Esophagus mucosa (tissue), 1 donor: ENCODE data around the gene SPACA9. TPM values are rescaled to one million over a fixed set of nuclear protein-coding genes. Genes with fewer than 3 reads are reported as not detected.

Experiments used
- ATAC-seq: fragments of 200-7000 bp; cut with Tn5 transposase; one replicate; pipeline ENCODE4 v1.9.1; 2020
- total RNA-seq: library from RNA; stranded (reverse); gene quantifications from one replicate; pipeline ENCODE4 v1.2.4, GENCODE V29; 2023
- donor health status: DM: yes; HTN: yes; CAD: no.

The SPACA9 gene
- total RNA-seq, result 11.2 TPM

- peak; percentile 68 for ATAC-seq
These were observed at the start of gene SPACA9 for GRCh38 chr9:132878695-132879456. Gene SPACA9, plus strand, starts transcription at chr9:132878898. Its CDS starts 5,050 bp downstream, at chr9:132883948.

- ATAC-seq, result no peak
These were observed 46.4 kb upstream of the SPACA9 start for GRCh38 chr9:132832171-132832881.

- no peak for ATAC-seq
These were observed 45.1 kb upstream of the SPACA9 start for GRCh38 chr9:132833550-132834121.

- no peak for ATAC-seq
These were observed 44.4 kb upstream of the SPACA9 start for GRCh38 chr9:132834343-132834742.

GRCh38 chr9:132837501-132838286 is 41.0 kb upstream of the SPACA9 start:
- no peak for ATAC-seq

GRCh38 chr9:132838291-132838690 is 40.4 kb upstream of the SPACA9 start:
- ATAC-seq, result no peak

GRCh38 chr9:132840980-132841379 is 37.7 kb upstream of the SPACA9 start:
- no peak for ATAC-seq

GRCh38 chr9:132842124-132843044 is 36.3 kb upstream of the SPACA9 start:
- no peak for ATAC-seq

- ATAC-seq, result peak; percentile 21
These were observed 32.4 kb upstream of the SPACA9 start for GRCh38 chr9:132846109-132846917.

GRCh38 chr9:132846918-132847515 is 31.7 kb upstream of the SPACA9 start:
- ATAC-seq, result no peak

- peak; percentile 71 for ATAC-seq
These were observed 29.5 kb upstream of the SPACA9 start for GRCh38 chr9:132849185-132849706.

GRCh38 chr9:132853482-132853881 is 25.2 kb upstream of the SPACA9 start:
- ATAC-seq, result no peak

- ATAC-seq, result peak; percentile 24
These were observed 23.9 kb upstream of the SPACA9 start for GRCh38 chr9:132854832-132855231.

GRCh38 chr9:132855904-132856303 is 22.8 kb upstream of the SPACA9 start:
- no peak for ATAC-seq

GRCh38 chr9:132857031-132857430 is 21.7 kb upstream of the SPACA9 start:
- no peak for ATAC-seq

- ATAC-seq, result peak; percentile 38
These were observed 20.9 kb upstream of the SPACA9 start for GRCh38 chr9:132857616-132858342.

GRCh38 chr9:132858751-132859150 is 19.9 kb upstream of the SPACA9 start:
- ATAC-seq, result peak; percentile 30

GRCh38 chr9:132861666-132862065 is 17.0 kb upstream of the SPACA9 start:
- ATAC-seq, result no peak

GRCh38 chr9:132862533-132862932 is 16.2 kb upstream of the SPACA9 start:
- no peak for ATAC-seq
